GM23338 (cell line): ENCODE results near the gene ACVR1C. TPM values are rescaled to one million over a fixed set of nuclear protein-coding genes. Genes with fewer than 3 reads are reported as not detected.

Source experiments
- ATAC-seq: fragments of 200-7000 bp; cut with Tn5 transposase; 3 replicates; pipeline ENCODE4 v1.9.1; 2020
- DNase-seq: peaks from one replicate; pipeline ENCODE4 v3.0.0-alpha.2; 2015; ENCODE audit warnings: low spot score
- H2AFZ ChIP-seq: fragments of 200-600 bp; sonication (generic); 2 replicates; pipeline ENCODE4 v1.8.0; 2016; ENCODE audit warnings: antibody characterized with exemption, mild to moderate bottlenecking, moderate library complexity
- H3F3A ChIP-seq: fragments of 200-600 bp; sonication (generic); replicated peaks from 2 replicates; pipeline ENCODE4 v1.8.0; 2017; ENCODE audit warnings: antibody characterized with exemption, mixed run types, low read depth
- H3K27ac ChIP-seq: fragments of 200-600 bp; sonication (generic); 2 replicates; pipeline ENCODE4 v1.6.1; 2016; ENCODE audit warnings: low read depth
- H3K27me3 ChIP-seq: fragments of 200-600 bp; sonication (generic); 2 replicates; pipeline ENCODE4 v1.8.0; 2016; ENCODE audit warnings: mild to moderate bottlenecking, mixed run types, moderate library complexity; ENCODE audit not compliant: insufficient read depth
- H3K36me3 ChIP-seq: fragments of 200-600 bp; sonication (generic); 2 replicates; pipeline ENCODE4 v1.8.0; 2016; ENCODE audit warnings: mild to moderate bottlenecking; ENCODE audit not compliant: insufficient read depth
- H3K4me1 ChIP-seq: fragments of 200-600 bp; sonication (generic); 2 replicates; pipeline ENCODE4 v1.8.0; 2016; ENCODE audit warnings: mild to moderate bottlenecking, moderate library complexity; ENCODE audit not compliant: insufficient read depth
- H3K4me2 ChIP-seq: fragments of 200-600 bp; sonication (generic); 2 replicates; pipeline ENCODE4 v1.7.1; 2017; ENCODE audit warnings: mixed run types
- H3K4me3 ChIP-seq: fragments of 200-600 bp; sonication (generic); 2 replicates; pipeline ENCODE4 v1.6.1; 2016; ENCODE audit warnings: mixed run types
- H3K79me2 ChIP-seq: fragments of 200-600 bp; sonication (generic); replicated peaks from 2 replicates; pipeline ENCODE4 v1.8.0; 2017; ENCODE audit warnings: mild to moderate bottlenecking; ENCODE audit not compliant: insufficient read depth
- H3K9me2 ChIP-seq: fragments of 200-600 bp; sonication (generic); 2 replicates; pipeline ENCODE4 v1.8.0; 2017; ENCODE audit not compliant: insufficient read depth
- H4K20me1 ChIP-seq: fragments of 200-600 bp; sonication (generic); replicated peaks from 2 replicates; pipeline ENCODE4 v1.8.0; 2017; ENCODE audit warnings: mild to moderate bottlenecking; ENCODE audit not compliant: insufficient read depth
- H3K27ac Mint-ChIP-seq: 2 replicates; pipeline ENCODE4 v1.8.0; 2020; ENCODE audit warnings: inconsistent platforms, mild to moderate bottlenecking, moderate library complexity, mixed read lengths
- H3K27me3 Mint-ChIP-seq: 3 replicates; pipeline ENCODE4 v1.8.0; 2022; ENCODE audit warnings: low read depth, mild to moderate bottlenecking, moderate library complexity, mixed read lengths, inconsistent platforms; ENCODE audit not compliant: insufficient read depth, poor library complexity
- H3K36me3 Mint-ChIP-seq: 3 replicates; pipeline ENCODE4 v1.8.0; 2021; ENCODE audit warnings: low read depth, mild to moderate bottlenecking, inconsistent platforms, moderate library complexity, mixed read lengths
- H3K4me1 Mint-ChIP-seq: 3 replicates; pipeline ENCODE4 v1.8.0; 2020; ENCODE audit warnings: mild to moderate bottlenecking, inconsistent platforms, mixed read lengths
- H3K4me3 Mint-ChIP-seq: 3 replicates; pipeline ENCODE4 v1.8.0; 2021; ENCODE audit warnings: moderate library complexity, mild to moderate bottlenecking, inconsistent platforms, mixed read lengths
- H3K9me3 Mint-ChIP-seq: 3 replicates; pipeline ENCODE4 v1.8.0; 2020; ENCODE audit warnings: moderate library complexity, mild to moderate bottlenecking, inconsistent platforms, mixed read lengths
- CREB1 ChIP-seq: fragments of 250-450 bp; sonication (Bioruptor Pico); IDR thresholded peaks from 2 replicates; pipeline ENCODE4 v1.5.0; 2020; ENCODE audit warnings: low read depth, mild to moderate bottlenecking, moderate library complexity
- EZH2 ChIP-seq: fragments of 200-600 bp; sonication (generic); IDR thresholded peaks from one replicate; pipeline ENCODE4 v1.8.0; 2017; ENCODE audit warnings: antibody characterized with exemption, mild to moderate bottlenecking, low read depth; ENCODE audit not compliant: unreplicated experiment
- JUNB ChIP-seq: IDR thresholded peaks from one replicate; pipeline ENCODE4 v1.6.1; 2016; ENCODE audit warnings: antibody characterized with exemption; ENCODE audit not compliant: unreplicated experiment
- ZNF114 ChIP-seq: fragments of 250-450 bp; sonication (Bioruptor Pico); IDR thresholded peaks from 2 replicates; pipeline ENCODE4 v1.5.0; 2020; ENCODE audit warnings: mild to moderate bottlenecking, moderate library complexity
- ZNF331 ChIP-seq: fragments of 250-450 bp; sonication (Bioruptor Pico); IDR thresholded peaks from 2 replicates; pipeline ENCODE4 v1.5.0; 2020; ENCODE audit warnings: low read depth, mild to moderate bottlenecking, moderate library complexity
- polyA plus RNA-seq: library from polyadenylated mRNA; unstranded; fragments of >200 nt; fragmentation: Nextera tagmentation; extraction: Ambion mirVana; gene quantifications from 2 replicates; pipeline ENCODE4 v1.2.1, GENCODE V29; 2016
- total RNA-seq: library from RNA; depleted of rRNA; stranded (reverse); fragments of >200 nt; shearing (Covaris generic); gene quantifications from 2 replicates; pipeline ENCODE4 v1.2.3, GENCODE V29; 2014
- TF ChIP-seq, protein P1 (sequence below): fragments of 250-450 bp; sonication (Bioruptor Pico); IDR thresholded peaks from 2 replicates; pipeline ENCODE4 v1.5.0; 2020; ENCODE audit warnings: mild to moderate bottlenecking, moderate library complexity
- TF ChIP-seq, protein P2 (sequence below): IDR thresholded peaks from one replicate; pipeline ENCODE4 v1.6.1; 2018; ENCODE audit warnings: antibody characterized with exemption; ENCODE audit not compliant: unreplicated experiment
- TF ChIP-seq, protein P3 (sequence below): IDR thresholded peaks from 2 replicates; pipeline ENCODE4 v1.6.1; 2016; ENCODE audit warnings: antibody characterized with exemption

The ACVR1C gene
- total and polyA plus RNA-seq, 2 experiments from 2014 or later, result 0.61 to 0.94 TPM

- TF ChIP-seq, protein P1, sequence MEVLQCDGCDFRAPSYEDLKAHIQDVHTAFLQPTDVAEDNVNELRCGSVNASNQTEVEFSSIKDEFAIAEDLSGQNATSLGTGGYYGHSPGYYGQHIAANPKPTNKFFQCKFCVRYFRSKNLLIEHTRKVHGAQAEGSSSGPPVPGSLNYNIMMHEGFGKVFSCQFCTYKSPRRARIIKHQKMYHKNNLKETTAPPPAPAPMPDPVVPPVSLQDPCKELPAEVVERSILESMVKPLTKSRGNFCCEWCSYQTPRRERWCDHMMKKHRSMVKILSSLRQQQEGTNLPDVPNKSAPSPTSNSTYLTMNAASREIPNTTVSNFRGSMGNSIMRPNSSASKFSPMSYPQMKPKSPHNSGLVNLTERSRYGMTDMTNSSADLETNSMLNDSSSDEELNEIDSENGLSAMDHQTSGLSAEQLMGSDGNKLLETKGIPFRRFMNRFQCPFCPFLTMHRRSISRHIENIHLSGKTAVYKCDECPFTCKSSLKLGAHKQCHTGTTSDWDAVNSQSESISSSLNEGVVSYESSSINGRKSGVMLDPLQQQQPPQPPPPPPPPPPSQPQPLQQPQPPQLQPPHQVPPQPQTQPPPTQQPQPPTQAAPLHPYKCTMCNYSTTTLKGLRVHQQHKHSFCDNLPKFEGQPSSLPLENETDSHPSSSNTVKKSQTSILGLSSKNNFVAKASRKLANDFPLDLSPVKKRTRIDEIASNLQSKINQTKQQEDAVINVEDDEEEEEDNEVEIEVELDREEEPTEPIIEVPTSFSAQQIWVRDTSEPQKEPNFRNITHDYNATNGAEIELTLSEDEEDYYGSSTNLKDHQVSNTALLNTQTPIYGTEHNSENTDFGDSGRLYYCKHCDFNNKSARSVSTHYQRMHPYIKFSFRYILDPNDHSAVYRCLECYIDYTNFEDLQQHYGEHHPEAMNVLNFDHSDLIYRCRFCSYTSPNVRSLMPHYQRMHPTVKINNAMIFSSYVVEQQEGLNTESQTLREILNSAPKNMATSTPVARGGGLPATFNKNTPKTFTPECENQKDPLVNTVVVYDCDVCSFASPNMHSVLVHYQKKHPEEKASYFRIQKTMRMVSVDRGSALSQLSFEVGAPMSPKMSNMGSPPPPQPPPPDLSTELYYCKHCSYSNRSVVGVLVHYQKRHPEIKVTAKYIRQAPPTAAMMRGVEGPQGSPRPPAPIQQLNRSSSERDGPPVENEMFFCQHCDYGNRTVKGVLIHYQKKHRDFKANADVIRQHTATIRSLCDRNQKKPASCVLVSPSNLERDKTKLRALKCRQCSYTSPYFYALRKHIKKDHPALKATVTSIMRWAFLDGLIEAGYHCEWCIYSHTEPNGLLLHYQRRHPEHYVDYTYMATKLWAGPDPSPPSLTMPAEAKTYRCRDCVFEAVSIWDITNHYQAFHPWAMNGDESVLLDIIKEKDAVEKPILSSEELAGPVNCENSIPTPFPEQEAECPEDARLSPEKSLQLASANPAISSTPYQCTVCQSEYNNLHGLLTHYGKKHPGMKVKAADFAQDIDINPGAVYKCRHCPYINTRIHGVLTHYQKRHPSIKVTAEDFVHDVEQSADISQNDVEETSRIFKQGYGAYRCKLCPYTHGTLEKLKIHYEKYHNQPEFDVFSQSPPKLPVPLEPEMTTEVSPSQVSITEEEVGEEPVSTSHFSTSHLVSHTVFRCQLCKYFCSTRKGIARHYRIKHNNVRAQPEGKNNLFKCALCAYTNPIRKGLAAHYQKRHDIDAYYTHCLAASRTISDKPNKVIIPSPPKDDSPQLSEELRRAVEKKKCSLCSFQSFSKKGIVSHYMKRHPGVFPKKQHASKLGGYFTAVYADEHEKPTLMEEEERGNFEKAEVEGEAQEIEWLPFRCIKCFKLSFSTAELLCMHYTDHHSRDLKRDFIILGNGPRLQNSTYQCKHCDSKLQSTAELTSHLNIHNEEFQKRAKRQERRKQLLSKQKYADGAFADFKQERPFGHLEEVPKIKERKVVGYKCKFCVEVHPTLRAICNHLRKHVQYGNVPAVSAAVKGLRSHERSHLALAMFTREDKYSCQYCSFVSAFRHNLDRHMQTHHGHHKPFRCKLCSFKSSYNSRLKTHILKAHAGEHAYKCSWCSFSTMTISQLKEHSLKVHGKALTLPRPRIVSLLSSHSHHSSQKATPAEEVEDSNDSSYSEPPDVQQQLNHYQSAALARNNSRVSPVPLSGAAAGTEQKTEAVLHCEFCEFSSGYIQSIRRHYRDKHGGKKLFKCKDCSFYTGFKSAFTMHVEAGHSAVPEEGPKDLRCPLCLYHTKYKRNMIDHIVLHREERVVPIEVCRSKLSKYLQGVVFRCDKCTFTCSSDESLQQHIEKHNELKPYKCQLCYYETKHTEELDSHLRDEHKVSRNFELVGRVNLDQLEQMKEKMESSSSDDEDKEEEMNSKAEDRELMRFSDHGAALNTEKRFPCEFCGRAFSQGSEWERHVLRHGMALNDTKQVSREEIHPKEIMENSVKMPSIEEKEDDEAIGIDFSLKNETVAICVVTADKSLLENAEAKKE, result no peak
- TF ChIP-seq ZNF331 (CRISPR knock-in tag), result no peak
These were observed 7.7 kb downstream of the ACVR1C start (continued) for GRCh38 chr2:157620956-157621355.

DNA sequence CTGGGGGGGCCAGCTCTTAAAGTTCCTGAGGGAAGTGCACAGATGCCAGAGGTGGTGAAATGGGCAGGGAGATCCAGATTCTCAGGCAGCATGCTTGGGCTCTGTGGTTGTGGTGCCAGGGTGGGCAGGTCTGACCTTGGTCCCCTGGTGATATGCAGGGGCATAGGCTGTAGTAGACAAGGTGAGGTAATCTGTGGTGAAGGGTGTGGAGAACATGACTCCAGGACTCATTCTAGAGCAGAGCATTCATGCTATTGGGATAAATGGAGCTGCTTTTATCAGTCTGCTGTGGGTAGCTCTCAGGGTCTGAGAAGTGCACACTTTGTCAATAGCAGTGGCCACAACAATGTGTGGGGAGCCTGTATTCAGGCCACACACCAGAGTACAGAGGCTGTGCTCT, 16.9 kb downstream of the ACVR1C start:
- Histone ChIP-seq H2AFZ (no peak overlapping the region), H3K27ac (no peak overlapping the region), H3K27me3 (no peaks in the 10 kb centered on the region), H3F3A (no peaks in the 10 kb centered on the region), H3K4me1 (no peaks in the 10 kb centered on the region), H3K9me2 (no peaks in the 10 kb centered on the region), H3K4me3 (no peak overlapping the region), H3K79me2 (no peaks in the 10 kb centered on the region), H4K20me1 (no peaks in the 10 kb centered on the region), H3K36me3 (no peaks in the 10 kb centered on the region), H3K4me2 (no peak overlapping the region)
- Mint-ChIP-seq H3K36me3 (no peaks in the 10 kb centered on the region; the same call in 2 of the 3 replicates), H3K4me3 (no peak overlapping the region), H3K4me1 (no peaks in the 10 kb centered on the region; the same call in 2 of the 3 replicates), H3K27me3 (peaks cover 4% of the 10 kb centered on the region), H3K27ac (no peak overlapping the region), H3K9me3 (peaks cover 3% of the 10 kb centered on the region; the same call in 1 of the 3 replicates)
- DNase-seq, result no peak
- no peak for ATAC-seq
- TF ChIP-seq JUNB (no peak), EZH2 (no peak), ZNF114 (CRISPR knock-in tag) (no peak), ZNF331 (CRISPR knock-in tag) (no peak), CREB1 (CRISPR knock-in tag) (no peak)
- TF ChIP-seq, protein P2, sequence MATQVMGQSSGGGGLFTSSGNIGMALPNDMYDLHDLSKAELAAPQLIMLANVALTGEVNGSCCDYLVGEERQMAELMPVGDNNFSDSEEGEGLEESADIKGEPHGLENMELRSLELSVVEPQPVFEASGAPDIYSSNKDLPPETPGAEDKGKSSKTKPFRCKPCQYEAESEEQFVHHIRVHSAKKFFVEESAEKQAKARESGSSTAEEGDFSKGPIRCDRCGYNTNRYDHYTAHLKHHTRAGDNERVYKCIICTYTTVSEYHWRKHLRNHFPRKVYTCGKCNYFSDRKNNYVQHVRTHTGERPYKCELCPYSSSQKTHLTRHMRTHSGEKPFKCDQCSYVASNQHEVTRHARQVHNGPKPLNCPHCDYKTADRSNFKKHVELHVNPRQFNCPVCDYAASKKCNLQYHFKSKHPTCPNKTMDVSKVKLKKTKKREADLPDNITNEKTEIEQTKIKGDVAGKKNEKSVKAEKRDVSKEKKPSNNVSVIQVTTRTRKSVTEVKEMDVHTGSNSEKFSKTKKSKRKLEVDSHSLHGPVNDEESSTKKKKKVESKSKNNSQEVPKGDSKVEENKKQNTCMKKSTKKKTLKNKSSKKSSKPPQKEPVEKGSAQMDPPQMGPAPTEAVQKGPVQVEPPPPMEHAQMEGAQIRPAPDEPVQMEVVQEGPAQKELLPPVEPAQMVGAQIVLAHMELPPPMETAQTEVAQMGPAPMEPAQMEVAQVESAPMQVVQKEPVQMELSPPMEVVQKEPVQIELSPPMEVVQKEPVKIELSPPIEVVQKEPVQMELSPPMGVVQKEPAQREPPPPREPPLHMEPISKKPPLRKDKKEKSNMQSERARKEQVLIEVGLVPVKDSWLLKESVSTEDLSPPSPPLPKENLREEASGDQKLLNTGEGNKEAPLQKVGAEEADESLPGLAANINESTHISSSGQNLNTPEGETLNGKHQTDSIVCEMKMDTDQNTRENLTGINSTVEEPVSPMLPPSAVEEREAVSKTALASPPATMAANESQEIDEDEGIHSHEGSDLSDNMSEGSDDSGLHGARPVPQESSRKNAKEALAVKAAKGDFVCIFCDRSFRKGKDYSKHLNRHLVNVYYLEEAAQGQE, result no peak
- TF ChIP-seq, protein P3, sequence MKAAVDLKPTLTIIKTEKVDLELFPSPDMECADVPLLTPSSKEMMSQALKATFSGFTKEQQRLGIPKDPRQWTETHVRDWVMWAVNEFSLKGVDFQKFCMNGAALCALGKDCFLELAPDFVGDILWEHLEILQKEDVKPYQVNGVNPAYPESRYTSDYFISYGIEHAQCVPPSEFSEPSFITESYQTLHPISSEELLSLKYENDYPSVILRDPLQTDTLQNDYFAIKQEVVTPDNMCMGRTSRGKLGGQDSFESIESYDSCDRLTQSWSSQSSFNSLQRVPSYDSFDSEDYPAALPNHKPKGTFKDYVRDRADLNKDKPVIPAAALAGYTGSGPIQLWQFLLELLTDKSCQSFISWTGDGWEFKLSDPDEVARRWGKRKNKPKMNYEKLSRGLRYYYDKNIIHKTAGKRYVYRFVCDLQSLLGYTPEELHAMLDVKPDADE, result no peak
